Fibroblast of upper back skin (primary cell): ENCODE results near the gene FRAS1.
"Not testable (repeated sequence)": the region's sequence is repeated elsewhere in the genome, so short reads cannot be mapped to it uniquely, and the experiment has no call there.

Source experiments
- DNase-seq: peaks from one replicate; pipeline ENCODE4 v3.0.0-alpha.2; 2013

Gene FRAS1

DNA sequence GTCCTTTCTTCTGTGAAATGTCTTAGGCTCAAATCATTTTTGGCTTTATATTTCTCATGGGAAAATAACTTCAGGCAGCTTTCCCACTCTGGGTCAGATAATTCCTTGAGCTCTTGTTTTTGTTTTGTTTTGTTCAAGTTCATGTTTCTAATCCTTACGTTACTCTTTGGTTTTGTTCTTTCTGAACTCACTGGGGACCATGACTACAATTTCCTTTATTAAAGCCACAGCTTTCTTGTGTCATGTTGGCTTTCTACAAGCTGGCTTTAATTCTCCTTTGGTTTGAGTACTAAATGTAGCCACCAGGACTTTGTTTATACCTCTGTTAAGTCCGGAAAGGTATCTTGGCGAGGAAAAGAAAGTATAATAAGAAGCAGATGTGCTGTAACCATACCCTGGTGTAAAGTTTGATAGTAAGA, 463.7 kb downstream of the FRAS1 start:
- peak; percentile 69 for DNase-seq

GRCh38 chr4:78524009-78524408, 466.9 kb downstream of the FRAS1 start:
- no peak for DNase-seq

DNA sequence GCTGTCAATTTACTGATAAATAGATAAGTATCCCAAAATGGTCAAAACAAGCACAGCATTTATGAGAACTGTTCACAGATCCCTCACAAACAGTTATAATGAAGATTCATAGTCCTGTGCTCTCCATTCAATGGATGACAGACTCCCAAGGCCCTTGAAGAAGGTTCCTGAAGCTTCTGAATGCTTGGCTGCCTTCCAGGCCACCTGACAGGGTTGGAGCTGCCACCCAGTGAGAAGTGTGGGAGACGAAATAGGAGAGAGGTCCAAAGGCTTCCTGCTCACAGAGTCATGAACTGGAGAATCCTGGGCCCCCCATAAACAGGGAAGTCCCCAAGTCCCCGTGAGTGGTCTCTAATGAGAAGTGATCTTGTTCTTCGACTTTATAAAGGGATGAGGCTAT, 468.4 kb downstream of the FRAS1 start:
- DNase-seq, result no peak

DNA sequence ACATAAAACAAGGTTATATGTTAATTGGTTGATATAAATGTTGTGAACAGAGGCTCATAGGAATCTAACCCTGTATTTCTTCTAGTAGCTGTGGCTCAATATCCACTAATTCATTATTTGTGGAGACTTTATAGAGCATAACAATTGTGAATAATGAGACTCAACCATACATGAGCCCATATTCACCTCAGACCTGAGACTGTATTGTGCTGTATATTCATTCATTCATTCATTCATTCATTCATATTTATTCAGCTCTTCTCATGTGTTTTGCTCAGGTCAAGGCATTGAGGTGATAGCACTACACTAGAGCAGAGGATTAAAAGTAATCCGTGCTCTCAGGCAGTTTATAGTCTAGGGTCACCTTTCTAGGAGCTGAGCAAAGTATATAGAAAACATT, 470.0 kb downstream of the FRAS1 start:
- no peak for DNase-seq

GRCh38 chr4:78527555-78527954, 470.4 kb downstream of the FRAS1 start:
- no peak for DNase-seq

GRCh38 chr4:78528327-78528726, 471.2 kb downstream of the FRAS1 start:
- DNase-seq, result peak; percentile 59

- peak; percentile 41 for DNase-seq
These were observed 472.6 kb downstream of the FRAS1 start for GRCh38 chr4:78529569-78530209.

- no peak for DNase-seq
These were observed 474.9 kb downstream of the FRAS1 start for GRCh38 chr4:78532046-78532445.

GRCh38 chr4:78533854-78534253, 476.7 kb downstream of the FRAS1 start:
- no peak for DNase-seq

DNA sequence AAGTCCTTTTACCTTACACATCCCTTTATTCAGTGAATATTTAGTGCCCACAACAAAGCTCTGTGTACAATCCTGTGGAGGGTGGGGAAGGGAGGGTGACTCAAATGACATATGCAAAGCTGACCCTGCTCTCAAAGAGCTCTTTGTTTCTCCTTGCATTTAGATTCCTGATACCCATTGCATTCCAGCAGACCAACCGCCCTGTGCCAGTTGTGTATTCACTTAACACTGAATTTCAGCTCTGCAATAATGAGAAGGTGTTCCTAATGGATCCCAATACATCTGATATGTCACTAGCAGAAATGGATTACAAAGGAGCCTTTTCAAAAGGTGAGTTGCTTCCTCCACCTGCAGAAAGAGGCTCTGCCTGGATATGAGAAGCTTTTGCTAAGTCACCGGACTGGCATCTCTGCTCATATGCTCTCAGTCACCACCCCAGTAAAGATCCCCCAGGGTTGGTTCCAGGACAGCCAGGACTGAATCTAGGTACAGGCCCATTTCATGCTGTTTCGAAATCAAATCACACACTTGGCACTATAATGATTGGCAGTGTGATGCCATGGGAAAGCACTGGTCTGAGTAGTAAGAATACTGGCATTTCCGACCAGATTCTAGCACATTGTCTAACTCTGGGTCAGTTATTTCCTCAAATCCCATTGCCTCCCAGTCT, 477.3 kb downstream of the FRAS1 start:
- DNase-seq, result no peak

GRCh38 chr4:78542373-78542772, 485.2 kb downstream of the FRAS1 start:
- DNase-seq, result no peak

DNA sequence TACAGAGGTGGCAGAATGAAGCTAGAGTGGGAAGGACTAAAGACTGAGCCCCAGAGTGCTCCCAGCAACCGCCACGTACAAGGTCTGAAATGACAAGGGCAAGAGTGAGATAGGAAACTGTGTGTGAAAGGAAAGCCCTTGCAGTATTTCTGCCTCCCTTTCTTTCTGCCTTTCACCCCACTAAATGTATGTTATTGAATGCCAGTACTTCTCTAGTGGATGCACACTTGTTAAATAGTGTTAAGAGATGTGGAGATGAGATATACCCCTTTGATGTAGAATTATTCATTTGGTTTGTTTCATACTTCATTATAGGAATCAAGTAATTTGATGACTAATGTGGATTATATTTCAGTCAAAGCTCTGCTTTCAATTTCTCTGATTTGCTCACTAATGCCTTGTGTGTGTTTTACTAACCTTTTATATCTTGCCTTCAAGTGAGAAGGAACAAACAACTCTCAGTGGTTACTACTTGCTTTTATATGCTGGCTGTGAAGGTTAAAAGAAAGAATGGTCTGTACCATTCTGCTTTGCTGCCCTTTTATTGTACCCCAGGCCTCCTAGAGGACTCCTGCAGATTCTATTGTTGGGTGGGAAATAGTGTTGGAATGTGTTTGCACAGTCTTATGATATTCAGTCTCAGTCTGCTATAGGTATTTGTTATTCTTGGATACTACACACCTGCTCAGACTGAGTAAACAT, 486.5 kb downstream of the FRAS1 start:
- no peak for DNase-seq

DNA sequence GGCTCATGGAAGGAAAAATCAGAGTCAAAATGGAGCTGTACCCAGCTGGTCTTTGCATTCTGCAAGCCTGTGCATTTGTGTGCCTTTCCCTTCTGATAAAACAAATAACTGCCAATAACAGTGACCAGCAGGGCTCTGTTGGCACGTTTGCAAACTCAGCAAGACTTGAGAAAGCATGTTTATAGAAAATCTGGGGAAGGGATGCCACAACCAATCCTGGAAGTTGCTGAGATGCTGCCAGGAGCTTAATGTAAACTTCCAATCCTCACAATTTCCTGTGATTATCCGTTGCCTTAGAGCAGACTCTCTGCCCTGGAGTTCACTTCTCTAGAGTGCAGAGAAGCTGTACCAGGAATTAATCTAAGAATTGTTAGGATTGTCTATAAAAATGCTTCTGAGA, 487.6 kb downstream of the FRAS1 start:
- DNase-seq, result no peak

DNA sequence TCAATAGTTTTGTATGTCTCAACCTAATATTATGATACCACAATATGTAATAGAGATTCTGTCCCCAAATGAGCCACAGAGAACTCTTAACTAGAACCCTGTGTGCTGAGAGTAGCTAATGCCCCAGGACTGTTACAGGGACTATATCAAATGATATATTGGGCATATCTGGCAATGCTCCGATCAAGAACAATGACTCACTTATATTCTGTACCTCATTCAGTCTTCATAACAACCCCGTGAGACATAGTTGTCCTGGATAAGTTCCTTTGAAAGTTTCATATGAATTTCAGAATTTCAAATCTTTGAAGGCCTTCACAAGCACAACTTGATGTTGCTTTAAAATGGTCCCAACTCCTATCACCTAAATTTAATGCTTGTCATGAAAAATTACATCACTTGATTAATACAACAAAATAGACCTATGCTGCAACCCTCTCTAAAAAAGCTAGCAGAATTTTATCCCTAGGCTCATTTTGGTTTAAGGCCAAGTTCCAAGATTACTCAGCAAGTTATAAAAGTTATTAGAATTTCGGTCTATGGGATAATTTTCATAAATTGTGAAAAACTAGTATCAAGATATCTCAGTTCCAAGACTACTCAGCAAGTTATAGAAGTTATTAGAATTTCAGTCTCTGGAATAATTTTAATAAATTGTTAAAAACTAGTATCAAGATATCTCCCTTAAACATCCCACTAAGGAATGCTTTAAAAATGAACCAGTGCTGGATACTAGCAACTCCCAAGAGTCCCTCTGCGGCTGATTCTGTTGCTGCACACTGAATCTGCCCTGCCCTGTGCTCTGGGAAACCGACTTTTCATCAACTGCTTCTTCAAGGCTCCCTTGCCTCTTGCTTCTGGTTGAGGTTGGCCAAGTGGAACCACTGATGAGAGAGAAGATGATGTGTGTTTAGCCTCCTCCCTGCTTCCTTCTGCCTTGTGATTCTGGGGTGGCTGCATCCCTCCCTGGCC, 488.4 kb downstream of the FRAS1 start:
- peak; percentile 44 for DNase-seq

GRCh38 chr4:78547899-78548298, 490.8 kb downstream of the FRAS1 start:
- DNase-seq, result not testable (repeated sequence)

- DNase-seq, result not testable (repeated sequence)
These were observed 491.8 kb downstream of the FRAS1 start for GRCh38 chr4:78548889-78549288.

DNA sequence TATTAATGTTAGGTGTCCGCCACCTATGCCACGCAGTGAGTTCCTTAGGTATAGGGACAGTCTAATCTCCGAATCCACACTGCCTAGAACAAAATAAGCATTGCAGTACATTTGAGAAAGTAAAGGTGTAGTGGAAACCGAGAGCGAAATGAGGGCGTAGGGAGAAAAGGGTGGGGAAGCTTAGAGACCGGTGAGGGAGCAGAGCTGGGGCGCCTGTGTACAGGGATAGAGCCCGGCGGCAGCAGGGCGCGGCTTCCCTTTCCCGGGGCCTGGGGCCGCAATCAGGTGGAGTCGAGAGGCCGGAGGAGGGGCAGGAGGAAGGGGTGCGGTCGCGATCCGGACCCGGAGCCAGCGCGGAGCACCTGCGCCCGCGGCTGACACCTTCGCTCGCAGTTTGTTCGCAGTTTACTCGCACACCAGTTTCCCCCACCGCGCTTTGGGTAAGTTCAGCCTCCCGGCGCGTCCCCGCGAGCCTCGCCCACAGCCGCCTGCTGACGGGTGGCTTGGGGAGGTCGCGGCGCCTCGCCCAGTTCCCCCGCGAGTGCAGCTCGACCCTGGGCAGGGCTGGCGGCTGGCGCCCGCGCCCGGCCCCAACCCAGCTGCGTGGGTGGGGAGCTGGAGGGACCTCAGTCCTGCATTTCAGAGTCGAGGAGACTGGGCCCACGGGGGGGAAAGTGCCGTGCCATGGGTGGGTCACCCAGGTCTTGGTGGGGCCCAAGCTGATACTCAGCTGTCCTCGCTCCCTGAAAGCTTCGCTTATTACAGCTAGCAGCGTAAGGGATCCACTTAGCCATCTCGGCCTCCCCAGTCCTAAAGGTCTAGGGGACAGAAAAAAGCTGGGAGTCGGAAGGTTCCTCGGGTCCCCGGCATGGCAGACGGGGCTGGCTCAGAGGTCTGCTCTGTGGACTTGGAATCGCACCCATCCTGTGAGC, 494.6 kb downstream of the FRAS1 start, which contains the start of gene ANXA3:
Gene ANXA3, plus strand, starts transcription at position 351 of the 932 bp plus-strand sequence. CDS start 2,704 bp downstream, outside the sequence.
- no peak for DNase-seq

- DNase-seq, result peak; percentile 59
These were observed 495.4 kb downstream of the FRAS1 start for GRCh38 chr4:78552389-78553042.

- DNase-seq, result no peak
These were observed 495.9 kb downstream of the FRAS1 start for GRCh38 chr4:78553043-78553396.

- peak; percentile 32 for DNase-seq
These were observed 496.5 kb downstream of the FRAS1 start for GRCh38 chr4:78553529-78554060.

DNA sequence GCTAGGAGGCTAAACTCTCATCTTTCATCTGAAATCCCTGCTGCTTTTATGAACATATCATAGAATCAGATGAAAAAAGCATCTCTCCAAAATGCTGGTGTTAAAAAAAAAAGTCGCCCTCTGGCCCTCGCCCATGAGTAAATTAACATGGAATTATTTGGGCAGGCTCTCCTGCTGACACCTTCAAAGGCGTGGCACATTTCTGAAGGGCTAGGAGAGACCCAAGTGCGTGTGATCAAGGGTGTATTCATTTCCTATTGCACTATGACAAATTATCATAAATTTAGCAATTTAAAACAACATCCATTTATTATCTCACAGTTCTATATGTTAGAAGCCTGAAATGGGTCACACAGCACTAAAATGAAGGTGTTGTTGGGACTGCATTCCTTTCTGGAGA, 499.5 kb downstream of the FRAS1 start:
- no peak for DNase-seq
